Osteocyte (in vitro differentiated cells): ENCODE results near the gene PPFIA1. TPM values are rescaled to one million over a fixed set of nuclear protein-coding genes. Genes with fewer than 3 reads are reported as not detected.

Experiments used
- DNase-seq: peaks from one replicate; pipeline ENCODE4 v3.0.0; 2021; ENCODE audit warnings: mixed read lengths; ENCODE audit not compliant: unreplicated experiment; ENCODE audit errors: extremely low spot score
- H3K27ac Mint-ChIP-seq: one replicate; pipeline ENCODE4 v1.8.0; 2021; ENCODE audit warnings: mild to moderate bottlenecking, mixed read lengths; ENCODE audit not compliant: unreplicated experiment
- H3K27me3 Mint-ChIP-seq: one replicate; pipeline ENCODE4 v1.8.0; 2021; ENCODE audit warnings: mixed read lengths; ENCODE audit not compliant: unreplicated experiment
- H3K36me3 Mint-ChIP-seq: one replicate; pipeline ENCODE4 v1.8.0; 2021; ENCODE audit warnings: mixed read lengths; ENCODE audit not compliant: unreplicated experiment
- H3K4me1 Mint-ChIP-seq: one replicate; pipeline ENCODE4 v1.8.0; 2021; ENCODE audit warnings: mixed read lengths; ENCODE audit not compliant: unreplicated experiment
- H3K4me3 Mint-ChIP-seq: one replicate; pipeline ENCODE4 v1.8.0; 2021; ENCODE audit warnings: mild to moderate bottlenecking, moderate library complexity, mixed read lengths; ENCODE audit not compliant: unreplicated experiment
- H3K9me3 Mint-ChIP-seq: one replicate; pipeline ENCODE4 v1.8.0; 2021; ENCODE audit warnings: mixed read lengths; ENCODE audit not compliant: unreplicated experiment
- total RNA-seq: library from RNA; stranded (reverse); gene quantifications from 2 replicates; pipeline ENCODE4 v1.2.1, GENCODE V29; 2021
- TF ChIP-seq, protein P1 (sequence below): fragments of 200-600 bp; sonication (generic); IDR thresholded peaks from 2 replicates; pipeline ENCODE4 v1.5.0; 2021; ENCODE audit warnings: antibody characterized with exemption, mild to moderate bottlenecking, moderate library complexity

PPFIA1 gene
- total RNA-seq, 1 donor from 2014 or later = 70.4 TPM

GRCh38 chr11:70229737-70230136, 40.8 kb upstream of the PPFIA1 start:
- DNase-seq = no peak
- no peak overlapping the region for H3K4me3 Mint-ChIP-seq
- no peaks in the 10 kb centered on the region for H3K9me3 Mint-ChIP-seq
- TF ChIP-seq, protein P1, sequence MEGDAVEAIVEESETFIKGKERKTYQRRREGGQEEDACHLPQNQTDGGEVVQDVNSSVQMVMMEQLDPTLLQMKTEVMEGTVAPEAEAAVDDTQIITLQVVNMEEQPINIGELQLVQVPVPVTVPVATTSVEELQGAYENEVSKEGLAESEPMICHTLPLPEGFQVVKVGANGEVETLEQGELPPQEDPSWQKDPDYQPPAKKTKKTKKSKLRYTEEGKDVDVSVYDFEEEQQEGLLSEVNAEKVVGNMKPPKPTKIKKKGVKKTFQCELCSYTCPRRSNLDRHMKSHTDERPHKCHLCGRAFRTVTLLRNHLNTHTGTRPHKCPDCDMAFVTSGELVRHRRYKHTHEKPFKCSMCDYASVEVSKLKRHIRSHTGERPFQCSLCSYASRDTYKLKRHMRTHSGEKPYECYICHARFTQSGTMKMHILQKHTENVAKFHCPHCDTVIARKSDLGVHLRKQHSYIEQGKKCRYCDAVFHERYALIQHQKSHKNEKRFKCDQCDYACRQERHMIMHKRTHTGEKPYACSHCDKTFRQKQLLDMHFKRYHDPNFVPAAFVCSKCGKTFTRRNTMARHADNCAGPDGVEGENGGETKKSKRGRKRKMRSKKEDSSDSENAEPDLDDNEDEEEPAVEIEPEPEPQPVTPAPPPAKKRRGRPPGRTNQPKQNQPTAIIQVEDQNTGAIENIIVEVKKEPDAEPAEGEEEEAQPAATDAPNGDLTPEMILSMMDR = no peak
- H3K36me3 Mint-ChIP-seq = no peaks in the 10 kb centered on the region
- H3K4me1 Mint-ChIP-seq = peaks cover 11% of the 10 kb centered on the region
- H3K27me3 Mint-ChIP-seq = no peaks in the 10 kb centered on the region
- H3K27ac Mint-ChIP-seq = no peak overlapping the region

- no peak for DNase-seq
- peaks cover 11% of the 10 kb centered on the region for H3K4me1 Mint-ChIP-seq
- no peaks in the 10 kb centered on the region for H3K27me3 Mint-ChIP-seq
- TF ChIP-seq, protein P1 = no peak
- no peaks in the 10 kb centered on the region for H3K36me3 Mint-ChIP-seq
- no peak overlapping the region for H3K4me3 Mint-ChIP-seq
- H3K9me3 Mint-ChIP-seq = no peaks in the 10 kb centered on the region
- no peak overlapping the region for H3K27ac Mint-ChIP-seq
These were observed 40.2 kb upstream of the PPFIA1 start for GRCh38 chr11:70230151-70230839.

DNA sequence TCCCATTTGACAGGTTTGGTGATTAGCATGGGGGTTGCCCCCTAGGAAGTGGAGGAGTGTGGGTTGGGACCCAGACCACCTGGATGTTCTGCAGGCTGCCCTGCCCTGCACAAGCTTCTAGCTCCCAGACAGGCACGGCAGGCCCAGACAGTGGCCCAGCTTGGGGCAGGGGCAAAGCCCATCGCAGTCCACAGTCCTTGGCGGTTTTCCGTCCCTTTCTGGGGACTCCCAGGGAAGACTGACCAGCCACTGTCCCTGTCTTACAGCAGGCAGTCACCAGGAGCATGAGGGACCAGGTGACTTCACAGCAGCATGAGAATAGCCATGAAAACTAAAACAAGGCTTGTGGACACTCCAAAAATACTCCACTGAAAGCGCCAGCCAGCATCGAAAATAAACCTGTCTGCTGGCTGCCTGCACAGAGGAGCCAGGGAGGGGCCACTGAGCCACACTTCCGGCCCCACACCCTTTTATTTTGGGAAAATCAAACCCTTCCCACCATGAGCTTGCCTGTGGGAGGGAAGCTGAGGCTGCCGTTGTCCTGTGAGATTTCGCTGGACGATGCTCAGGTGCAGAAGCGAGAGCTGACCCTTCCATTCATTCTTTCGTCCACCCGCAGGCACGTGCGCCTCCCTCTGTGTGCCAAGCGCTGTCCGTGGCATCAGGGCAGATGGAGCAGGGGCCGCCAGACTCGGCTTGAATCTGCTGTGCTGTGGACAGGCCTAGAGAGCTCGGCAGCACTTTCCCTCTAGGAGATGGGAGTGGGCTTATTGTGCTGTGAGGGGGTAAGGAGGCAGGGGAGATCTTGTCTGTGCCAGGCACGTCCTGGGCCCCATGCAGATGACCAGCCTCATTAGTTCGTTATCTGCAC, 39.4 kb upstream of the PPFIA1 start:
- Mint-ChIP-seq H3K9me3 (no peaks in the 10 kb centered on the region), H3K4me1 (peaks cover 10% of the 10 kb centered on the region), H3K4me3 (no peak overlapping the region), H3K36me3 (no peaks in the 10 kb centered on the region), H3K27me3 (no peaks in the 10 kb centered on the region), H3K27ac (no peak overlapping the region)
- no peak for DNase-seq
- TF ChIP-seq, protein P1 = no peak

GRCh38 chr11:70233034-70233433, 37.5 kb upstream of the PPFIA1 start:
- TF ChIP-seq, protein P1 = no peak
- no peak overlapping the region for H3K4me3 Mint-ChIP-seq
- no peaks in the 10 kb centered on the region for H3K9me3 Mint-ChIP-seq
- no peak overlapping the region for H3K27ac Mint-ChIP-seq
- no peaks in the 10 kb centered on the region for H3K27me3 Mint-ChIP-seq
- H3K36me3 Mint-ChIP-seq = no peaks in the 10 kb centered on the region
- DNase-seq = no peak
- H3K4me1 Mint-ChIP-seq = peaks cover 9% of the 10 kb centered on the region

GRCh38 chr11:70233511-70233934, 37.0 kb upstream of the PPFIA1 start:
- Mint-ChIP-seq H3K4me1 (peaks cover 9% of the 10 kb centered on the region), H3K36me3 (no peaks in the 10 kb centered on the region), H3K27me3 (no peaks in the 10 kb centered on the region), H3K9me3 (no peaks in the 10 kb centered on the region), H3K4me3 (no peak overlapping the region), H3K27ac (no peak overlapping the region)
- TF ChIP-seq, protein P1 = no peak
- no peak for DNase-seq
